CD8-positive, alpha-beta memory T cell (primary cell): ENCODE results near the gene FSD2. TPM values are rescaled to one million over a fixed set of nuclear protein-coding genes. Genes with fewer than 3 reads are reported as not detected.

Source experiments
- CTCF ChIA-PET: fragments of 350-600 bp; sonication (Branson Sonifier 250); formaldehyde crosslinking; loops from one replicate; lab custom pipeline; 2021; ENCODE audit warnings: antibody characterized with exemption; lab: Charles Lee
- POLR2A ChIA-PET: fragments of 350-600 bp; sonication (Branson Sonifier 250); formaldehyde crosslinking; loops from one replicate; lab custom pipeline; 2021; ENCODE audit warnings: antibody characterized with exemption; lab: Charles Lee
- DNase-seq, 5 donors: peaks; one replicate each; pipeline versions ENCODE4 v3.0.0 to v3.0.0-alpha.2; 2020 to 2022; ENCODE audit warnings: mixed read lengths in 1 of 5
- H3K27ac ChIP-seq: one replicate; pipeline ENCODE4 v1.7.0; 2013; ENCODE audit warnings: low read depth, mild to moderate bottlenecking, low read length, moderate library complexity
- H3K27me3 ChIP-seq: 2 replicates; pipeline ENCODE4 v1.7.0; 2013; ENCODE audit warnings: low read length, mild to moderate bottlenecking; ENCODE audit not compliant: insufficient read depth, poor library complexity, severe bottlenecking
- H3K36me3 ChIP-seq: 2 replicates; pipeline ENCODE4 v1.7.0; 2013; ENCODE audit warnings: mild to moderate bottlenecking, low read length, moderate library complexity; ENCODE audit not compliant: insufficient read depth
- H3K4me1 ChIP-seq: 2 replicates; pipeline ENCODE4 v1.7.0; 2013; ENCODE audit warnings: mild to moderate bottlenecking, low read length, moderate library complexity; ENCODE audit not compliant: insufficient read depth
- H3K4me3 ChIP-seq: 2 replicates; pipeline ENCODE4 v1.7.0; 2013; ENCODE audit warnings: mild to moderate bottlenecking, low read length
- H3K9me3 ChIP-seq: 2 replicates; pipeline ENCODE4 v1.7.0; 2013; ENCODE audit warnings: mild to moderate bottlenecking, low read length
- H3K27ac Mint-ChIP-seq, 8 donors: one replicate each; pipeline ENCODE4 v1.8.0; 2020 to 2021; ENCODE audit warnings: mixed read lengths in 8 of 8, mild to moderate bottlenecking in 6 of 8, inconsistent platforms in 3 of 8, moderate library complexity in 3 of 8
- H3K27me3 Mint-ChIP-seq, 2 donors: one replicate each; pipeline ENCODE4 v1.8.0; 2020 to 2021; ENCODE audit warnings: mixed read lengths in 2 of 2, mild to moderate bottlenecking in 1 of 2, moderate library complexity in 1 of 2
- H3K36me3 Mint-ChIP-seq, 3 donors: one replicate each; pipeline ENCODE4 v1.8.0; 2020 to 2021; ENCODE audit warnings: mixed read lengths in 3 of 3, inconsistent platforms in 1 of 3, mild to moderate bottlenecking in 1 of 3
- H3K4me1 Mint-ChIP-seq, 3 donors: one replicate each; pipeline ENCODE4 v1.8.0; 2020 to 2021; ENCODE audit warnings: mixed read lengths in 3 of 3, inconsistent platforms in 1 of 3, mild to moderate bottlenecking in 1 of 3
- H3K4me3 Mint-ChIP-seq, 7 donors: one replicate each; pipeline ENCODE4 v1.8.0; 2020 to 2021; ENCODE audit warnings: mixed read lengths in 7 of 7, mild to moderate bottlenecking in 6 of 7, moderate library complexity in 4 of 7, inconsistent platforms in 2 of 7
- H3K9me3 Mint-ChIP-seq, 5 donors: one replicate each; pipeline ENCODE4 v1.8.0; 2020 to 2022; ENCODE audit warnings: mixed read lengths in 5 of 5, mild to moderate bottlenecking in 3 of 5, moderate library complexity in 2 of 5, inconsistent platforms in 1 of 5
- polyA plus RNA-seq: library from polyadenylated mRNA; unstranded; fragments of 300-500 nt; fragmentation: Illumina TruSeq; gene quantifications from one replicate; pipeline ENCODE4 v1.2.3, GENCODE V29; 2021
- total RNA-seq, 2 experiments: library from RNA; stranded (reverse); gene quantifications; one replicate each; pipeline ENCODE4 v1.2.3, GENCODE V29; 2021

The FSD2 gene
- total and polyA plus RNA-seq, 3 experiments from 2014 or later: 0.16 TPM; not detected in 2

- Histone ChIP-seq H3K27ac (no peak overlapping the region), H3K4me1 (no peaks in the 10 kb centered on the region), H3K36me3 (peaks cover 41% of the 10 kb centered on the region), H3K4me3 (no peak overlapping the region), H3K9me3 (no peaks in the 10 kb centered on the region), H3K27me3 (no peaks in the 10 kb centered on the region)
- Mint-ChIP-seq H3K36me3 (peaks cover 37 to 74% (median 47%) of the 10 kb centered on the region in 3 donors), H3K27me3 (no peaks in the 10 kb centered on the region), H3K27ac (no peak overlapping the region), H3K4me1 (peaks cover 19 to 24% (median 22%) of the 10 kb centered on the region in 3 donors), H3K4me3 (no peak overlapping the region), H3K9me3 (peaks cover 0 to 9% (median 0%) of the 10 kb centered on the region in 5 donors)
- ChIA-PET CTCF (no interaction called here), POLR2A (no interaction called here)
- DNase-seq: no peak
Measured at GRCh38 chr15:82835391-82835917, 29.6 kb upstream of the FSD2 start.

GRCh38 chr15:82833362-82833682 is 27.5 kb upstream of the FSD2 start:
- ChIA-PET POLR2A (no interaction called here), CTCF (interaction anchor here (1.3 kb wide), 1 partner anchor 9 kb away, joined by 3 read pairs; no protein-coding TSS in a partner anchor)
- no peaks in the 10 kb centered on the region for H3K9me3 ChIP-seq
- Mint-ChIP-seq H3K27ac (peak overlapping the region in 3 of 8 donors; percentile 13 to 72 (median 72)), H3K36me3 (peaks cover 37 to 94% (median 59%) of the 10 kb centered on the region in 3 donors), H3K4me1 (peaks cover 19 to 27% (median 24%) of the 10 kb centered on the region in 3 donors), H3K9me3 (peaks cover 0 to 7% (median 0%) of the 10 kb centered on the region in 5 donors), H3K4me3 (peak overlapping the region in 1 of 7 donors; percentile 44), H3K27me3 (no peaks in the 10 kb centered on the region)
- no peaks in the 10 kb centered on the region for H3K4me1 ChIP-seq
- no peak overlapping the region for H3K27ac ChIP-seq
- H3K4me3 ChIP-seq: no peak overlapping the region
- DNase-seq: no peak
- H3K36me3 ChIP-seq: peaks cover 50% of the 10 kb centered on the region
- H3K27me3 ChIP-seq: no peaks in the 10 kb centered on the region

GRCh38 chr15:82832601-82833361 is 26.9 kb upstream of the FSD2 start:
- ChIA-PET POLR2A (no interaction called here), CTCF (interaction anchor here (1.3 kb wide), 1 partner anchor 9 kb away, joined by 3 read pairs; no protein-coding TSS in a partner anchor)
- Histone ChIP-seq H3K9me3 (no peaks in the 10 kb centered on the region), H3K27me3 (no peaks in the 10 kb centered on the region), H3K4me3 (no peak overlapping the region), H3K27ac (no peak overlapping the region), H3K4me1 (no peaks in the 10 kb centered on the region), H3K36me3 (peaks cover 55% of the 10 kb centered on the region)
- H3K36me3 Mint-ChIP-seq: peaks cover 32 to 96% (median 60%) of the 10 kb centered on the region in 3 donors
- peaks cover 19 to 32% (median 24%) of the 10 kb centered on the region in 3 donors for H3K4me1 Mint-ChIP-seq
- peak overlapping the region in 4 of 8 donors; percentile 56 to 72 (median 68) for H3K27ac Mint-ChIP-seq
- H3K9me3 Mint-ChIP-seq: peaks cover 0 to 3% (median 0%) of the 10 kb centered on the region in 5 donors
- DNase-seq: no peak
- H3K27me3 Mint-ChIP-seq: no peaks in the 10 kb centered on the region
- H3K4me3 Mint-ChIP-seq: peak overlapping the region in 1 of 7 donors; percentile 44

GRCh38 chr15:82831894-82832600 is 26.2 kb upstream of the FSD2 start:
- Mint-ChIP-seq H3K4me3 (no peak overlapping the region), H3K36me3 (peaks cover 24 to 97% (median 56%) of the 10 kb centered on the region in 3 donors), H3K4me1 (peaks cover 19 to 32% (median 24%) of the 10 kb centered on the region in 3 donors), H3K27ac (peak overlapping the region in 3 of 8 donors; percentile 50 to 64 (median 56)), H3K9me3 (no peaks in the 10 kb centered on the region), H3K27me3 (no peaks in the 10 kb centered on the region)
- Histone ChIP-seq H3K9me3 (no peaks in the 10 kb centered on the region), H3K36me3 (peaks cover 63% of the 10 kb centered on the region), H3K27ac (no peak overlapping the region), H3K4me3 (no peak overlapping the region), H3K27me3 (no peaks in the 10 kb centered on the region), H3K4me1 (no peaks in the 10 kb centered on the region)
- CTCF ChIA-PET: interaction anchor here (1.3 kb wide), 1 partner anchor 8 kb away, joined by 3 read pairs; no protein-coding TSS in a partner anchor
- DNase-seq: no peak
- POLR2A ChIA-PET: no interaction called here

GRCh38 chr15:82830427-82831173 is 24.7 kb upstream of the FSD2 start:
- Histone ChIP-seq H3K36me3 (peaks cover 70% of the 10 kb centered on the region), H3K4me1 (no peaks in the 10 kb centered on the region), H3K27ac (no peak overlapping the region), H3K27me3 (no peaks in the 10 kb centered on the region), H3K4me3 (no peak overlapping the region), H3K9me3 (no peaks in the 10 kb centered on the region)
- Mint-ChIP-seq H3K27ac (peak overlapping the region in 1 of 8 donors; percentile 38), H3K4me1 (peaks cover 18 to 32% (median 24%) of the 10 kb centered on the region in 3 donors), H3K4me3 (no peak overlapping the region), H3K9me3 (no peaks in the 10 kb centered on the region), H3K36me3 (peaks cover 12 to 96% (median 48%) of the 10 kb centered on the region in 3 donors), H3K27me3 (no peaks in the 10 kb centered on the region)
- ChIA-PET POLR2A (no interaction called here), CTCF (no interaction called here)
- no peak for DNase-seq

GRCh38 chr15:82829234-82829633 is 23.4 kb upstream of the FSD2 start:
- H3K4me3 ChIP-seq: no peak overlapping the region
- Mint-ChIP-seq H3K4me3 (no peak overlapping the region), H3K9me3 (no peaks in the 10 kb centered on the region), H3K36me3 (peaks cover 12 to 94% (median 44%) of the 10 kb centered on the region in 3 donors), H3K27me3 (no peaks in the 10 kb centered on the region), H3K27ac (peak overlapping the region in 1 of 8 donors; percentile 19), H3K4me1 (peaks cover 18 to 32% (median 24%) of the 10 kb centered on the region in 3 donors)
- ChIA-PET POLR2A (no interaction called here), CTCF (no interaction called here)
- H3K27ac ChIP-seq: no peak overlapping the region
- H3K9me3 ChIP-seq: no peaks in the 10 kb centered on the region
- peaks cover 74% of the 10 kb centered on the region for H3K36me3 ChIP-seq
- no peak for DNase-seq
- no peaks in the 10 kb centered on the region for H3K27me3 ChIP-seq
- H3K4me1 ChIP-seq: no peaks in the 10 kb centered on the region

GRCh38 chr15:82828075-82828474 is 22.2 kb upstream of the FSD2 start:
- no peak overlapping the region for H3K4me3 ChIP-seq
- Mint-ChIP-seq H3K9me3 (no peaks in the 10 kb centered on the region), H3K4me3 (no peak overlapping the region), H3K27ac (peak overlapping the region in 4 of 8 donors; percentile 7 to 88 (median 76)), H3K4me1 (peaks cover 15 to 32% (median 21%) of the 10 kb centered on the region in 3 donors), H3K27me3 (no peaks in the 10 kb centered on the region), H3K36me3 (peaks cover 5 to 91% (median 38%) of the 10 kb centered on the region in 3 donors)
- DNase-seq: no peak
- H3K27me3 ChIP-seq: no peaks in the 10 kb centered on the region
- H3K4me1 ChIP-seq: no peaks in the 10 kb centered on the region
- POLR2A ChIA-PET: no interaction called here
- no peak overlapping the region for H3K27ac ChIP-seq
- CTCF ChIA-PET: no interaction called here
- H3K9me3 ChIP-seq: no peaks in the 10 kb centered on the region
- H3K36me3 ChIP-seq: peaks cover 66% of the 10 kb centered on the region
